CD4-positive, alpha-beta T cell (primary cell): ENCODE results near the gene UBALD1. TPM values are rescaled to one million over a fixed set of nuclear protein-coding genes. Genes with fewer than 3 reads are reported as not detected.

ENCODE experiments used
- ATAC-seq: fragments of 200-7000 bp; cut with Tn5 transposase; one replicate; pipeline ENCODE4 v1.10.0; 2022; ENCODE audit warnings: mild to moderate bottlenecking; ENCODE audit not compliant: poor library complexity
- CTCF ChIA-PET: fragments of 350-600 bp; sonication (Branson Sonifier 250); formaldehyde crosslinking; loops from one replicate; lab custom pipeline; 2021; ENCODE audit warnings: antibody characterized with exemption, inconsistent platforms; lab: Charles Lee
- POLR2A ChIA-PET: fragments of 350-600 bp; sonication (Branson Sonifier 250); formaldehyde crosslinking; loops from one replicate; lab custom pipeline; 2021; ENCODE audit warnings: antibody characterized with exemption, inconsistent platforms; lab: Charles Lee
- DNase-seq, 14 experiments: peaks; one replicate each; pipeline ENCODE4 v3.0.0-alpha.2; 2013 to 2020; ENCODE audit warnings: mixed read lengths in 2 of 14
- H3K27ac ChIP-seq, 2 donors: one replicate each; pipeline versions ENCODE4 v1.5.1 to v1.7.0; 2013; ENCODE audit warnings: low read length in 2 of 2, low read depth in 1 of 2, mild to moderate bottlenecking in 1 of 2
- H3K27me3 ChIP-seq, 2 experiments: 1 replicate in 1 of 2; 2 replicates in 1 of 2; pipeline versions ENCODE4 v1.6.1 to v1.7.0; 2013; ENCODE audit warnings: low read length in 2 of 2, control low read depth in 1 of 2, mild to moderate bottlenecking in 1 of 2, moderate library complexity in 1 of 2; ENCODE audit not compliant: insufficient read depth in 2 of 2, control insufficient read depth in 1 of 2
- H3K36me3 ChIP-seq: one replicate; pipeline ENCODE4 v1.6.1; 2013; ENCODE audit warnings: low read length, control low read depth; ENCODE audit not compliant: insufficient read depth
- H3K4me1 ChIP-seq: one replicate; pipeline ENCODE4 v1.6.1; 2013; ENCODE audit warnings: low read length, control low read depth; ENCODE audit not compliant: insufficient read depth
- H3K4me3 ChIP-seq: one replicate; pipeline ENCODE4 v1.5.1; 2013; ENCODE audit warnings: mild to moderate bottlenecking, low read length, moderate library complexity
- H3K9me3 ChIP-seq, 2 experiments: 1 replicate in 1 of 2; 2 replicates in 1 of 2; pipeline versions ENCODE4 v1.6.1 to v1.7.0; 2013; ENCODE audit warnings: low read length in 2 of 2, mild to moderate bottlenecking in 2 of 2, control low read depth in 1 of 2, moderate library complexity in 1 of 2; ENCODE audit not compliant: control insufficient read depth in 1 of 2, insufficient read depth in 1 of 2
- H3K27ac Mint-ChIP-seq: one replicate; pipeline ENCODE4 v1.8.0; 2020; ENCODE audit warnings: mixed read lengths
- H3K27me3 Mint-ChIP-seq: one replicate; pipeline ENCODE4 v1.8.0; 2021; ENCODE audit warnings: mixed read lengths
- H3K36me3 Mint-ChIP-seq: one replicate; pipeline ENCODE4 v1.8.0; 2021; ENCODE audit warnings: low read depth, mixed read lengths
- H3K4me1 Mint-ChIP-seq: one replicate; pipeline ENCODE4 v1.8.0; 2021; ENCODE audit warnings: low read depth, mixed read lengths
- H3K4me3 Mint-ChIP-seq: one replicate; pipeline ENCODE4 v1.8.0; 2020; ENCODE audit warnings: mild to moderate bottlenecking, mixed read lengths
- H3K9me3 Mint-ChIP-seq: one replicate; pipeline ENCODE4 v1.8.0; 2020; ENCODE audit warnings: mixed read lengths
- intact Hi-C, 2 experiments: fragments of 100-400 bp; cut with DNase I in 1 of 2; cut with micrococcal nuclease in 1 of 2; formaldehyde crosslinking; loops; one replicate each; pipeline versions ENCODE4 v1.15.1 to v1.9.0; 2023 to 2025; cut with DNase I, micrococcal nuclease
- total RNA-seq, 174 experiments: library from RNA in 2 of 174; stranded (reverse) in 2 of 174; gene quantifications; one replicate each; pipeline ENCODE4 v1.2.3 and lab custom pipeline; 2021 to 2026
- TF ChIP-seq, protein P1 (sequence below): fragments of 200-600 bp; IDR thresholded peaks from one replicate; pipeline ENCODE4 v1.8.0; 2022; ENCODE audit warnings: antibody characterized with exemption, mild to moderate bottlenecking

UBALD1 gene
- total RNA-seq, 2 experiments from 2014 or later = 17.5 to 19.3 TPM

DNA sequence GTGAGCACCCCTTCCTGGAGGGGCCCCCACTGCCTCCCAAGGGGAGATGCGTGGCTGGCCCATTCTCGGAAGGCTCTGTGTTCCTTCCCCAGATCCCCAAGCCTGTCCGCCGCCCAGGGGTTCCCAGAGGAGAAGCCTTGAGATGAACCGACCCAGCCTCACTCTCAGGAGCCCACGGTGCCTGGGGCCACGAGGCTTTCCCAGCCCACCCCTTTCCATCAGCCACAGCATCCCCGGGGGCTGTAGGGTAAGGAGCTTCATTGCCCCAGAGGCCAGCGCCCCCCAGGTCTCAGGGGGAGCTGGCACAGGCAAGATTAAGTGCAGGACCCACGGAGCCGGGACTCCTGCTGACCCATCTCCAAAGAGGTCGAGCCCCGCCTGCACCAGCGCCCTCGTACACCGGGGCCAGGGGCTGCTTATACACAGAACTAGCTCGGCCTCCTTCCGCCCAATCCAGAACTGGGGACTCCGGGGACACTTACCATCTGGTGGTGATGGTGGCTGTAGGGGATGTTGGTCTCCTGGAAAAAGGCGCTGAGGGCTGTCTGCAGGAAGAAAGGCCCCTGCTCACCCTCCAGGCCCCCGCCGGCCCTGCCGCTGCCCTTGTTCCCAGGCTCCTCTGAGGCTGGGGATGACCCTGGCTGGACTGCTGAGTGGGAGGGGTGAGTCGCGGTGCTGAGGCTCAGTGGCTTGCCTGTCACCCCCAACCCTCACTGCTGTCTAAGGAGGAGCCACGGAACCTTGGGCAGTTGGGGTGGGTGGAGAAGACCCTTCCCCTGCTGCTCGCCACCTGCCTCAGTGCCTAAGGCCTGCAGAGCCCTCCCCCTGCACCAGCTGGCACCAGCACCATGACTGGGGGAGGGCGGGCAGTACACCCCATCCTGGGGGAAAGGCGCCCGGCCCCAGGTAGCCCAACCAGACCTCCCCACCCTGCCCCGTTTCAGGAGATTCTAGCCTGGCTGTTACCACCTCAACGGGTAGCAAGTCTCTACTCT, 4.4 kb downstream of the UBALD1 start:
- CTCF ChIA-PET = no interaction called here

DNA sequence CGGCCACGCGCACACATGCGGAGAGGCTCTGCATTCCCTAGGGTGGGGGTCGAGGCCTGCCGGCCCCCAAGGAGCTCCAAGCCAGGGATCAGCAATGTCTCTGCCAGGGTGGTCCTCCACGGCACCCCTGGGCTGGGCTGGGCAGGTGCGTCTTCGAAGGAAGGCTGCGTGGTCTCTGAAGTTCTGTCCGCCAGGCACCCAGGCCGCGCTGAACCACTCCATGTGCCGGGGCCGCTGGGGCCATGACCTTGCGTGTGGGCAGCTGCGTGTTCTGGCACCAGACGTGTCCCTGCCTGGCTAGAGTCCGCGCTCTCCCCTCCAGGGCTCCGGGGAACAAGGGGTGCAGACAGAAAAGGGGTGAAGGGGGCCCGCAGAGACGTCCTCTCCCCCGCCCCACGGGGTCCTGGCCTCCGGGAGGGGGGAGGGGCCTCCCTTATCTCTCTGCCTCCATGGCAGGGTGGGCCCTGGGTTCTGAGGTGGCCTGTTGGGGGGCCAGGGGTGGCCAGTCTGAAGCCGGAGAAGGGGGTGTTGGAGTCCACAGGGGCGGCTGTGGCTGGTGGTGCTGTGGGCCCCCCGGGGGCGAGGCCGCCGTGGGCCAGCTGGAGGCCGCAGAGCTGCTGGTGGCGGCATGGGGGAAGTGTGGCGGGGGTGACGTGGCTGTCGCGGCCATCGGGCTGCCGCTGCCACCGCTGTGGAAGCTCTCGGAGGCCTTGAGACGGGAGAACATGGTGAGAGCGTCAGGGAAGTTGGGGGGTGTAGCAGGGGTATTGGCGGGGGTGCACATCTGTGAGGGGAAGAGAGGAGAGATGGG, 5.3 kb downstream of the UBALD1 start:
- TF ChIP-seq, protein P1, sequence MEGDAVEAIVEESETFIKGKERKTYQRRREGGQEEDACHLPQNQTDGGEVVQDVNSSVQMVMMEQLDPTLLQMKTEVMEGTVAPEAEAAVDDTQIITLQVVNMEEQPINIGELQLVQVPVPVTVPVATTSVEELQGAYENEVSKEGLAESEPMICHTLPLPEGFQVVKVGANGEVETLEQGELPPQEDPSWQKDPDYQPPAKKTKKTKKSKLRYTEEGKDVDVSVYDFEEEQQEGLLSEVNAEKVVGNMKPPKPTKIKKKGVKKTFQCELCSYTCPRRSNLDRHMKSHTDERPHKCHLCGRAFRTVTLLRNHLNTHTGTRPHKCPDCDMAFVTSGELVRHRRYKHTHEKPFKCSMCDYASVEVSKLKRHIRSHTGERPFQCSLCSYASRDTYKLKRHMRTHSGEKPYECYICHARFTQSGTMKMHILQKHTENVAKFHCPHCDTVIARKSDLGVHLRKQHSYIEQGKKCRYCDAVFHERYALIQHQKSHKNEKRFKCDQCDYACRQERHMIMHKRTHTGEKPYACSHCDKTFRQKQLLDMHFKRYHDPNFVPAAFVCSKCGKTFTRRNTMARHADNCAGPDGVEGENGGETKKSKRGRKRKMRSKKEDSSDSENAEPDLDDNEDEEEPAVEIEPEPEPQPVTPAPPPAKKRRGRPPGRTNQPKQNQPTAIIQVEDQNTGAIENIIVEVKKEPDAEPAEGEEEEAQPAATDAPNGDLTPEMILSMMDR = no peak
- H3K27ac Mint-ChIP-seq = no peak overlapping the region
- ChIA-PET CTCF (no interaction called here), POLR2A (no interaction called here)
- DNase-seq (no peak), ATAC-seq (no peak)
- H3K9me3 Mint-ChIP-seq = no peaks in the 10 kb centered on the region
- H3K27ac ChIP-seq = no peak overlapping the region
- peaks cover 27% of the 10 kb centered on the region for H3K4me1 ChIP-seq
- no peak overlapping the region for H3K4me3 ChIP-seq
- H3K4me1 Mint-ChIP-seq = peaks cover 8% of the 10 kb centered on the region
- H3K27me3 ChIP-seq = no peaks in the 10 kb centered on the region
- no peak overlapping the region for H3K4me3 Mint-ChIP-seq
- no peaks in the 10 kb centered on the region for H3K27me3 Mint-ChIP-seq
- intact Hi-C loops = loop anchor here (5.0 to 10.0 kb wide), 5 partner anchors 195 to 1475 kb away; partner anchors contain the start of genes CORO7 (in 1 of the 2), PAM16 (in 1 of the 2), ROGDI (in 1 of the 2) and ZNF213 (in 1 of the 2)
- peaks cover 0 to 4% of the 10 kb centered on the region in 2 experiments for H3K9me3 ChIP-seq
- H3K36me3 Mint-ChIP-seq = peaks cover 7% of the 10 kb centered on the region
- H3K36me3 ChIP-seq = peaks cover 15% of the 10 kb centered on the region

More for the DNA sequence above, 4.4 kb downstream of the UBALD1 start:
- no peaks in the 10 kb centered on the region for H3K27me3 Mint-ChIP-seq
- no peak overlapping the region for H3K4me3 ChIP-seq
- no peak overlapping the region for H3K4me3 Mint-ChIP-seq
- H3K27ac ChIP-seq = no peak overlapping the region
- POLR2A ChIA-PET = no interaction called here
- DNase-seq (no peak), ATAC-seq (no peak)
- no peak overlapping the region for H3K27ac Mint-ChIP-seq
- intact Hi-C loops = loop anchor here (5.0 to 10.0 kb wide), 5 partner anchors 194 to 1476 kb away; partner anchors contain the start of genes CORO7 (in 1 of the 2), PAM16 (in 1 of the 2), ROGDI (in 1 of the 2) and ZNF213 (in 1 of the 2)
- peaks cover 33% of the 10 kb centered on the region for H3K4me1 ChIP-seq
- TF ChIP-seq, protein P1 = no peak
- peaks cover 12% of the 10 kb centered on the region for H3K4me1 Mint-ChIP-seq
- H3K9me3 ChIP-seq = peaks cover 0 to 4% of the 10 kb centered on the region in 2 experiments
- H3K36me3 ChIP-seq = peaks cover 15% of the 10 kb centered on the region
- no peaks in the 10 kb centered on the region for H3K9me3 Mint-ChIP-seq
- H3K27me3 ChIP-seq = no peaks in the 10 kb centered on the region
- peaks cover 11% of the 10 kb centered on the region for H3K36me3 Mint-ChIP-seq

DNA sequence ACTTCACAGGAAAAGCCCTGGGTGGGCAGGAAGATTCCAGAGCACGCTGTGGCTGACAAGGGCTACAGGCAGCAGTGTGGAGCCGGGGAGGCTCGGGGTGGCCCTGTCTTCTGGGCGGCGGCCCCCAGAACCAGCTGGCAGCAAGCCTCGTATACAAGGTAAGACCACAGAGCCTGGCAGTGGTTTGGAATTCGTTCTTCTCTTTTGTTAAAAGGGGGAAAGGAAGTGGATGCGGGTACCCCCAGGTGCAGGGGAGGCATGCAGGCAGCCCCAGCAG, 6.0 kb downstream of the UBALD1 start:
- CTCF ChIA-PET = no interaction called here

More for the DNA sequence above, 6.0 kb downstream of the UBALD1 start:
- POLR2A ChIA-PET = interaction anchor here (0.5 kb wide), 1 partner anchor 8 kb away, joined by 3 read pairs; no protein-coding TSS in a partner anchor
- Mint-ChIP-seq H3K4me1 (peaks cover 8% of the 10 kb centered on the region), H3K27me3 (no peaks in the 10 kb centered on the region), H3K36me3 (peaks cover 7% of the 10 kb centered on the region), H3K4me3 (no peak overlapping the region), H3K27ac (no peak overlapping the region), H3K9me3 (no peaks in the 10 kb centered on the region)
- Histone ChIP-seq H3K27me3 (no peaks in the 10 kb centered on the region), H3K27ac (no peak overlapping the region), H3K4me3 (no peak overlapping the region), H3K9me3 (peaks cover 0 to 4% of the 10 kb centered on the region in 2 experiments), H3K36me3 (peaks cover 15% of the 10 kb centered on the region), H3K4me1 (peaks cover 24% of the 10 kb centered on the region)
- intact Hi-C loops = no loop called here
- DNase-seq = no peak
- ATAC-seq = no peak
- TF ChIP-seq, protein P1 = no peak
